A549 treated with ZK216348 at 1 μM for 4 hours (cell line): ENCODE data around the gene ACAD9. TPM values are rescaled to one million over a fixed set of nuclear protein-coding genes. Genes with fewer than 3 reads are reported as not detected.

ENCODE experiments used
- total RNA-seq: library from RNA; stranded (reverse); fragments of 200-300 nt; extraction: Qiagen RNA extraction; gene quantifications from 5 replicates; pipeline ENCODE4 v1.2.3, GENCODE V29; 2022; ENCODE audit warnings: low read depth

ACAD9 gene
- 23.6 to 26.1 TPM (median 25.0 TPM) in 5 replicates for total RNA-seq

DNA sequence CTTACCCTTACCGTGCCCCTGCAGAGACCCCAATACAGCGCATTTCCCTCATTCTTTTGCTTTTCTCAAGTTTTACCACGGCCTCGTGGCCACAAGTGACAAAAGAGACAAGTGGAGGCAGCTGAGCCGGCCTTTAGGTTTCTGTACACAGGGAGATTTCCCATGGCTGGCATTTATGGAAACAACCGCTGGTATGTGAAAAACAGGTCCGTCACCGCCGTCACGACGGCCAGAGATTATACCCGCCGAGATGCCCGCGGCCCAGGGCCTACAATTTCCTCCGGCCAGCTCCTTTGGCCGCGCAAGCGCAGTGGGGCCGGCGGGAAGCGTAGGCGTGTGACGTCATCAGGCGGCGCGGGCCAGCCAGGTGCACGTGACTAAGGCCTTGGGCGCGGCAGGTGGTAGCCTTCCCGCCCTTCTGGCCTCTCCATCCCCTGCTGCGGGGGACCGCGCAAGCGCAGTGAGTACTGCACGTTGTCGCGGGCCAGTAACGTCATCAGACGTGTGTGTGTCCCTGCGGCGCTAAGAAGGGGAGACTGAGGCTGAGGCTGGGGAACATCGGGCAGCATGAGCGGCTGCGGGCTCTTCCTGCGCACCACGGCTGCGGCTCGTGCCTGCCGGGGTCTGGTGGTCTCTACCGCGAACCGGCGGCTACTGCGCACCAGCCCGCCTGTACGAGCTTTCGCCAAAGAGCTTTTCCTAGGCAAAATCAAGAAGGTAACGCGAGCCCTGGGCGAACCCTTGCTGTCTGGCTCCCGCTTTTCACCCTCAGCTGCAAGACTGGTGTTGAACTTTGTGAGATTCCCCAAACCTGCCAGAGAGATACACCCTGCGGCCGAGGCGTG, at the start of gene ACAD9:
Gene ACAD9, plus strand, starts transcription at position 496 of the 845 bp plus-strand sequence. Its CDS starts 72 bp downstream, at position 568.

Other genes with a start within 250 kb of the ACAD9 start
- 158 to 165 TPM (median 159 TPM) in 5 replicates for gene RPN1, start 228.8 kb upstream of the ACAD9 start, total RNA-seq
- gene RAB7A, start 153.4 kb upstream of the ACAD9 start, total RNA-seq, result 173 to 210 TPM (median 193 TPM) in 5 replicates
- 0.11 TPM in 1 of 5 replicates, not detected in the others for gene CFAP92, start 114.5 kb downstream of the ACAD9 start, total RNA-seq
- gene EFCC1, start 121.7 kb downstream of the ACAD9 start, total RNA-seq, result not detected in 5 replicates
- not detected in 5 replicates for gene GP9, start 181.2 kb downstream of the ACAD9 start, total RNA-seq
- gene RAB43, start 242.2 kb downstream of the ACAD9 start, total RNA-seq, result 1.8 to 6.4 TPM (median 4.6 TPM) in 5 replicates